HG03521 (cell line): Measurements from ENCODE around the gene PCDHA8.
"Not testable (repeated sequence)": the region's sequence is repeated elsewhere in the genome, so short reads cannot be mapped to it uniquely, and the experiment has no call there.

Experiments used
- ATAC-seq: cut with Tn5 transposase; IDR thresholded peaks from one replicate; pipeline ENCODE4 v1.9.1; 2021; ENCODE audit warnings: mild to moderate bottlenecking, moderate library complexity; ENCODE audit not compliant: unreplicated experiment

Gene PCDHA8

DNA sequence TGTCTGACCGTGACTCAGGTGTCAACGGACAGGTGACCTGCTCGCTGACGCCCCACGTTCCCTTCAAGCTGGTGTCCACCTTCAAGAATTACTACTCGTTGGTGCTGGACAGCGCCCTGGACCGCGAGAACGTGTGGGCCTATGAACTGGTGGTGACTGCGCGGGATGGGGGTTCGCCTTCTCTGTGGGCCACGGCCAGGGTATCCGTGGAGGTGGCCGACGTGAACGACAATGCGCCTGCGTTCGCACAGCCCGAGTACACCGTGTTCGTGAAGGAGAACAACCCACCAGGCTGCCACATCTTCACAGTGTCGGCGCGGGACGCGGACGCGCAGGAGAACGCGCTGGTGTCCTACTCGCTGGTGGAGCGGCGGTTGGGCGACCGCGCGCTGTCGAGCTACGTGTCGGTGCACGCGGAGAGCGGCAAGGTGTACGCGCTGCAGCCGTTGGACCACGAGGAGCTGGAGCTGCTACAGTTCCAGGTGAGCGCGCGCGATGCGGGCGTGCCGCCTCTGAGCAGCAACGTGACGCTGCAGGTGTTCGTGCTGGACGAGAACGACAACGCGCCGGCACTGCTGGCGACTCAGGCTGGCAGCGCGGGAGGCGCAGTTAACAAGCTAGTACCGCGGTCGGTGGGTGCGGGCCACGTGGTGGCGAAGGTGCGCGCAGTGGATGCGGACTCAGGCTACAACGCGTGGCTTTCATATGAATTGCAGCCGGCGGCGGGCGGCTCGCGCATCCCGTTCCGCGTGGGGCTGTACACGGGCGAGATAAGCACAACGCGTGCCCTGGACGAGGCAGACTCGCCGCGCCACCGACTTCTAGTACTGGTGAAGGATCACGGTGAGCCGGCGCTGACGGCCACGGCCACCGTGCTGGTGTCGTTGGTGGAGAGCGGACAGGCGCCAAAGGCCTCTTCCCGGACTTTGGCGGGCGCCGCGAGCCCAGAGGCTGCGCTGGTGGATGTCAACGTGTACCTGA lies 29.5 kb downstream of the PCDHA8 start:
- no peak for ATAC-seq

DNA sequence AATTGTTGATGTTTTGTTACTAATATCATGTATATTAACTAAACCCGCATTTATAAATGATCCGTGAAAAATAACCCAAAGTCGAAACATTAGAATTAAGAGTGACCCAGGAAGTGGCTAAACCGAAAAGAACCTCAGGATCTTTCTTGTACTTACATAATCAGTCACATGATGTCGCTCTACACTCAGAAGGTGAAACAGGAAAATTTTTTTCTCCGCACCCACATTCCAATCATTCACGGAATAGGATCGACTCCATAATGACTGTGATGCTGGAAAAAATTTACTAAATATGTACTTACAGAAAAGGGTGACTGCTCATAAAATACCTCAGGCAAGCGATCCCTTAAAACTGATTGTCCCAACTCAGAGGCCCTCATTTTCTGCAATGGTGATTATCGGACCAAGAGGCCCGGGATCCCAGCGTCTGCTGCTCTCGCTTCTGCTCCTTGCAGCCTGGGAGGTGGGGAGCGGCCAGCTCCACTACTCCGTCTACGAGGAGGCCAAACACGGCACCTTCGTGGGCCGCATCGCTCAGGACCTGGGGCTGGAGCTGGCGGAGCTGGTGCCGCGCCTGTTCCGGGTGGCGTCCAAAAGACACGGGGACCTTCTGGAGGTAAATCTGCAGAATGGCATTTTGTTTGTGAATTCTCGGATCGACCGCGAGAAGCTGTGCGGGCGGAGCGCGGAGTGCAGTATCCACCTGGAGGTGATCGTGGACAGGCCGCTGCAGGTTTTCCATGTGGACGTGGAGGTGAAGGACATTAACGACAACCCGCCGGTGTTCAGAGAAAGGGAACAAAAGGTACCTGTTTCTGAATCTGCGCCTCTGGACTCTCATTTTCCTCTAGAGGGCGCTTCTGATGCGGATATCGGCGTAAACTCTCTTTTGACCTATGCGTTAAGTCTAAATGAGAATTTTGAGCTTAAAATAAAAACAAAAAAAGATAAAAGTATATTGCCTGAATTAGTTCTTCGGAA lies 34.4 kb downstream of the PCDHA8 start, which contains the start of gene PCDHA12:
PCDHA12 (plus strand) TSS at position 224 of the 981 bp plus-strand sequence; CDS start at position 389, 165 bp downstream.
- ATAC-seq = no peak

GRCh38 chr5:140876541-140877261 lies 35.7 kb downstream of the PCDHA8 start:
- not testable (repeated sequence) for ATAC-seq

- ATAC-seq = no peak
Observed at GRCh38 chr5:140877262-140877581, 36.2 kb downstream of the PCDHA8 start.

- no peak for ATAC-seq
Observed at GRCh38 chr5:140881889-140882590, 41.1 kb downstream of the PCDHA8 start, which contains the start of gene PCDHA13. PCDHA13 (plus strand) TSS chr5:140882124; CDS start chr5:140882269, 145 bp downstream.

DNA sequence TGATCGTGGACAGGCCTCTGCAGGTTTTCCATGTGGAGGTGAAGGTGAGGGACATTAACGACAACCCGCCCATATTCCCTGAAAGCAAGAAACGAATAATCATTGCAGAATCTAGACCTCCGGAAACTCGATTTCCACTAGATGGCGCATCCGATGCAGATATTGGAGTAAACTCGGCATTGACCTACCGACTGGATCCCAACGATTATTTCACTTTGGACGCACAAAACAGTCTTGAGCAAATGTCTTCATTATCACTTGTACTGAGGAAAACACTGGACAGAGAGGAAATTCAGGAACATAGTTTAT lies 41.6 kb downstream of the PCDHA8 start:
- no peak for ATAC-seq

- ATAC-seq = no peak
Observed at GRCh38 chr5:140883373-140883772, 42.4 kb downstream of the PCDHA8 start.

DNA sequence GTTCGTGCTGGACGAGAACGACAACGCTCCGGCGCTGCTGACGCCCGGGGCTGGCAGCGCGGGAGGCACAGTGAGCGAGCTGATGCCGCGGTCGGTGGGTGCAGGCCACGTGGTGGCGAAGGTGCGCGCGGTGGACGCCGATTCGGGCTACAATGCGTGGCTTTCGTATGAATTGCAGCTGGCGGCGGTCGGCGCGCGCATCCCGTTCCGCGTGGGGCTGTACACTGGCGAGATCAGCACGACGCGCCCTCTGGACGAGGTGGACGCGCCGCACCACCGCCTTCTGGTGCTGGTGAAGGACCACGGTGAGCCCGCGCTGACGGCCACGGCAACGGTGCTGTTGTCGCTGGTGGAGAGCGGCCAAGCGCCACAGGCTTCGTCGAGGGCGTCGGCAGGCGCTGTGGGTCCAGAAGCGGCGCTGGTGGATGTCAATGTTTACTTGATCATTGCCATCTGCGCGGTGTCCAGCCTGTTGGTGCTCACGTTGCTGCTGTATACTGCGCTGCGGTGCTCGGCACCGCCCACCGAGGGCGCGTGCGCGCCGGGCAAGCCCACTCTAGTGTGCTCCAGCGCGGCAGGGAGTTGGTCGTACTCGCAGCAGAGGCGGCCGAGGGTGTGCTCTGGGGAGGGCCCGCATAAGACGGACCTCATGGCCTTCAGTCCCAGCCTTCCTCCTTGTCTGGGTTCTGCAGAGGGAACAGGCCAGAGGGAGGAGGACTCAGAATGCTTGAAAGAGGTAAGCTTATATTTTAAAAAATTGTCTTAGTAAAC lies 43.1 kb downstream of the PCDHA8 start:
- no peak for ATAC-seq
